Retina (tissue), 1 donor: ENCODE data around the gene DNAJC6.
"Not testable (repeated sequence)": the region's sequence is repeated elsewhere in the genome, so short reads cannot be mapped to it uniquely, and the experiment has no call there.

Experiments used
- DNase-seq: peaks from one replicate; pipeline ENCODE4 v3.0.0-alpha.2; 2016

Gene DNAJC6

GRCh38 chr1:65309304-65310077, at the start of gene DNAJC6:
Gene DNAJC6, plus strand, starts transcription at chr1:65309543. Its CDS starts 203 bp downstream, at chr1:65309746.
- DNase-seq, result peak; percentile 94

- DNase-seq, result no peak
These were observed 49.5 kb upstream of the DNAJC6 start for GRCh38 chr1:65259816-65260215.

DNA sequence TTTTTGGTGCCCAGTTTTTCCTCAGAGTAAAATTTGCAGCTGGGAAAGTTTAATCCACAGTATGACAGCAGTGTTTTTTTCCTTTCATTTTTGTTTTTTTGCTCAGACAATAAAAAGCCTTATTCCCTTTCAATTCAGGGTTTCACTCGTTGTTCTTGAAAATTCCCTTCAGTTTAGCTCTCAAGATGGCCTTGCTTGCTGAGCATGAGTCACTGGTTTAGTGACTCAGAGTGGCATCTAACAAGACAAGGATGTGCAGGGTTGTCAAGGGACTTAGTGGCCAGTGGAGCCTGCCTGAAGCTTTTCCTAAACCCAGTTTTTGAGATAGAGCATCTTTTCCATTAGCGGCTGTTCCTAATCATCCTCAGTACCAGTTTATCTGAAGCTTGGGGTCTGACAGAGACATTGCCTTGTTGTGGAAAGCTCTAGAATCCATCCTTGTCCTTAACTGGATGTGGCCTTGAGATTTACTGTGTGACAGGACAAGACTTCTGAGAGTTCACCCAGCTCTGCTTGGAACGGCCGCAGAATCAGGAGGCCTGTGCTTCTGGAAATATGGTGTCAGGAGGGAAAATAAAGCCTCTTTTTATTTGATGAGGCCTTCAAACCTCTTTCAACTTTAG, 48.4 kb upstream of the DNAJC6 start:
- DNase-seq, result no peak

DNA sequence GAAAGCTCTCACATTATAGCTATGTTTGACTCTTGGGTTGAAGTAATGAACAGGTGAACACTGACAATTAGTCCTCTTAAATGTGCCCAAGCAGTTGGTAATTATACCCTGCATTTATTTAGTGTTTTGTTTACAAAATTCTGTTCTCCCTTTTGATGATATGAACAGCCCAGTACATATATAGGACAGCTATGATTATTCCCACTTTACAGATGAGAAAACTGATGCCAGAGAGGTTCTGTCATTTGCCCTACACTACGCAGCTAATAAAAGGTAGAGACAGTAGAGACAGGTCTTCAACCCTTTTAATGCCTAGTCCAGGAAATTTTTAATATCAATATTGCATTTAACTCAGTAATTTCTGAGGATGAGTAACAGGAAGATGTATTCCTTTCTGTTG, 46.1 kb upstream of the DNAJC6 start:
- no peak for DNase-seq

DNA sequence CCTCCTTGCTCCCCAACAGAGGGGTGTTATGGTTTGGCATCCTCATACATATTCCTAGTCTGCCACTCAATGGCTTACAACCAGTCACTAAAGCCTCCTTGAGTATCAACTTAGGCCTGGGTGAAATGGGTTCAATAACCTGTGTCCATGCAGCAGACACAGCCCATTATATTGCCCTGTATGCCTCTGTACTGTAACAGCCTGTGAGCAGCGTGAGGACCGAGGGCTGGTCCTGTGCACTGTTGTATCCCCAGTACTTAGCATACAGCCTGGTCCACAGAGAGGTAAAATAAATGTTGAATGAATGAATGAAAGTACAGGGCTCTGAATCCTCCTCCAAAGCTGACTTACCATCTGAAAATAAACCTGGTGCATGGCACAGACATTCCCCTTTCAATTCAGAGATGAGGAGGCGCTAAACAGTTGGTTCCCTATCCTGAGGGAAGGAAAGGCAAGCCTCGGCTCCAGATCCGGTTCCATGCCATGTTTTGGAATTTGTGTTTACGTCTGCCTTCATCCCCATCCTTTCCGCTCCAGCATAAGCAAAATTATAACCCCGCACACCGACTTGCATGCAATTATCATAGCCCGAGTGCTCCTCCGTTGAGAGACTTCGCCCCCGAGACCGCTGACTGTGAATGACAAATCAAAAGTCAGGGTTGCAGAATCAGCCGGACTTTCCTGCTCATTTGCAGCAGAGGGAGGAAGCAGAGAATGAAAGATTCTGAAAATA, 45.0 kb upstream of the DNAJC6 start:
- DNase-seq, result peak; percentile 88

- DNase-seq, result no peak
These were observed 44.1 kb upstream of the DNAJC6 start for GRCh38 chr1:65265296-65265650.

DNA sequence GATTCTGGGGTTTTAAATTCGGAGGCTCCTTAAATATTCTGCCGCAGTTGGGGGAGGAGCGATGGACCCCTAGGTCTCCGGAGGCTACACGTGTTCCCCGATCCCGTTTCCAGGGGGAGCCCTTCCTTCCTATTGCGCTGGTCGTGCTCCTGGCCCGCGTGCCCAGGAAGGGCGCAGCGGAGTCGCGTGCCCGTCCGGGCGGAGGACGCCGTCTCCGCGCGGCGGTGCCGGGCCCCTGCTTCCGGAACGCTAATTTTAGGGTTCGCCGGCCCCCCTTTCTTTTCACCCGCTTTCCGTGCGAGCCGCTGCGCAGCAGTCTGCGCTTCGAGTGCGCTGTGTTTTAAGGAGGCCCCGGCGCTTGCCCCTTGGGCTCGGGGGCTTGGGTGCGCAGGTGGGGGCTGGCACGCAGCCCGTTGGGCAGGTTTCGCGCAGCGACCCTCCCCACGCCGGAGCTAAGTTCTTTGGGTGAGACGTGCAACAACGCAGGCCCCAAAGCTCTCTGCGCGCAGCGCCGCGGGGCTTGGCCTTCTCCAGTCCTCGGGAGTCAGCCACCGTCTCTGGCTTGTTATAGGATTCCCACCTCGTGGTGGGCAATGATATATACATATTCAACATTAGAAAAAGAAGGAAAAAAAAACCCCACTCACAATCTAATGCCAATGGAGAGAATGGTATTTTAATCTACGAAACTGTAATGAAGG, 43.5 kb upstream of the DNAJC6 start:
- peak; percentile 83 for DNase-seq

DNA sequence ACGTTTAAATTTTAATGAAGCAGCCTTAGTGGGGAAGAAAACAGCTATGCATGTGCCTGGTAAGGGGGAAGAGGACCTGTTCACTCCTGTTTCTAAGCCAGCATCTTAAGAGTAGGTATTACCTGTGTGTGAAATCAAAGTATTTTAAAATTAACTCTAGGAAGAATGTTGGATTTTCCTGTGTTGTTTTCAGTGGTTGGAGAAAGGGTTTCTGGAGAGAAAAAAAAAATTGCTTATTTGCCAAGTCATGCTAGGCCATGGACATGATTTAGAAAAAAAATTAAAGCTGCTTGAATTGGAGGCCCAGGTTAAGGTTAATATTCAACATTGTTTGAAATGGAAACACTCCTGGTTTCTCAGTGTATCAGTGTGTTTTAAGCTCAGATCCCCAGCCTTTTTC, 42.9 kb upstream of the DNAJC6 start:
- no peak for DNase-seq

- DNase-seq, result no peak
These were observed 42.1 kb upstream of the DNAJC6 start for GRCh38 chr1:65267271-65267670.

DNA sequence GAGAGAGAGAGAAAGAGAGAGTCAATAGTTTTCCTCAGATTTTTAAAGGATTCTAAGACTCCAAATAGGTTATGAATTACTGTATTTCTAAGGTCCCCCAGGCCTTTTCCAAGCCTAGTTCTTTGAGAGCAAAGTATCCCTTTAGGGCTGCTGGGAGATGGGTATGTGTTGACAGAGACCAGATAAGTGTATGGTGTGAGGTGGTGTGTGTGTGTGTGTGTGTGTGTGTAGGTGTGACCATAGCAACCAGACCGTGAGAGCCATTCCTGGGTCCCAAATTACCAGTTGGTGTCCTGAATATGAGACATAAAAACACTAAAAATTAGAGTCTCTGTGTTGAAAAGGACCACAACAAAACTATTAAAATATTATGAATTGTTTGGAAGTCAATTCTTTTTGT, 41.7 kb upstream of the DNAJC6 start:
- no peak for DNase-seq

DNA sequence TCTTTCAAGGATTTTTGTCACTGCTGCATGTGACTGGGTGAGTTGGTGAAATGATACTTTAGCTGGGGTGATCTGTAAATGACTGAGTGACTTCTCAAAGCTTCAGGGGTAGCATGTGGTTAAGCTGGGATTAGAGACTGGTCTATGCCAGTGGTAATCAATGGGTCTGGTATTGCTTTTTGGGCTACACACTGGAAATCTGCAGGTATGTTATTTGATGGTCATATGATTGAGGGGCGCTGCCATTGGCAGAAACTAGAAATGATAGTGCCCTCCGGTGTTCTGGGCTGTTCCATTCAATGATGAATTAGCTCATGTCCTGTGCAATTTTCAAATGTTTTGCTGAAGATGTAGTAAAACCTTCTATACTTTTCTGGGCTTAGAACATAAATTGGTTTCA, 39.7 kb upstream of the DNAJC6 start:
- no peak for DNase-seq

GRCh38 chr1:65276197-65276939, 33.0 kb upstream of the DNAJC6 start:
- no peak for DNase-seq

DNA sequence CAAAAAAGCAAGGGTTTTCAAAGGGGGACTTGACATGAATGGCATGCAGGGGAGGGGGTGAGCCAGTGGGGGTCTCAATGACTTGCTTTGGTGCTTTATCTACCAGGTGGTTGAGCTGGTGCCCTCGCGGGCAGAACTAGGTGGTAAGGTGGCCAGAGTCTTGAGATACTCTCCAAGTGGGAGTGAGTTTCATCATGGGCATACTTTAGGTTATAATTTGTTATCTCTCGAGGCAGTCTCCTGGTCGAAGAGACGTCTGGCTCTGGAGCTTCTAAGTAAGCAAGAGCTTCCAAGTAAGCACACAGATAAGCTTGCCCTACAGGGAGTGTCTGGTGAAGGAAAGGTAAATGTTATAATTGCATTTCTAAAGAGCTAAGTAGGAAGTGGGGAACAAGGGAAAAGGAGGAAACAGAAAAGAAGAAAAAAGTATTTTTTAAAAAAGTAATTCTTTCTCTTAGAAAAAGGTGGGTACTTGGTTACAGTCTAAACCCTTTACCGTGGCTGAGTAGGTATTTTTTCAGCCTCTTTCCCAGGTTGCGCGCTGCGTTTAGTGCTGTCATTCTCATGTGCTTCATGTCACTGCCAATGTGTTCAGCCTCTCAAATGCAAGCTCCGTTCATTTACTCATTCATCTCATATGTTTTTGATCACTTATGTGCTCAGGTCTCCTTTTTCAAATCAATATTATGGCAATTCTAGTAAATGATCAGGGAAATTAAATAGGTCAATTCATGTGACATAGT, 31.6 kb upstream of the DNAJC6 start:
- no peak for DNase-seq

DNA sequence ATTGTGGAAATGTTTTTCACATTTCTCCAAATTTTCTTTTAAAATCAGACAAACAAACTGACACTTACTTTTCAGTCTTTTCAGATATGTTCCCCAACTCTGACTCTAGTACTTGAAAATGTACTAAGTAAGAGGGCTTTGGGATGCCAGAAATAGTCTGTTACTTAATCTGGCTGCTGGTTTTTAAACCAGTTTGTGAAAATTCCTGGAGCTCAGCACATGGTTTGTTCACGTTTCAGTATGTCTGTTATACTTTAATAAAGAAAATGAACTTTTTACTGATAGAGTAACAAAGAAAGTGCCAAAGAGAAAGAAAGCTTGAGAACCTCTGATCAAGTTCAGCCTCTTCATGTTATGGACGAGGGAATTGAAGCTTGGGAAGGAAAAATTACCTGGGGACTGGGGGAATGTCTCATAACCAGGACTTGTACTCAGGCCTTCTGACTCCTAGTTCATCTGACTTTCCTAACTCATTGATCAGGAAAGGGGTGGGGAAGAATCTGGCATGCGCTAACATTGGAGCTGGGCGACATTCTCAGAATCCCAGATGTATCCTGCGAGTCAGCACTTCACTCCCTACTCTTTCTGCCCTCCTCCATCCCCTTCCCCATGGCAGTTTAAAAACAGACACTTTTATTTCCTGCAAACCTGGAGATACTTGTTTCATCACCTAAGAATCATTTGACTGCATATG, 30.8 kb upstream of the DNAJC6 start:
- DNase-seq, result no peak

DNA sequence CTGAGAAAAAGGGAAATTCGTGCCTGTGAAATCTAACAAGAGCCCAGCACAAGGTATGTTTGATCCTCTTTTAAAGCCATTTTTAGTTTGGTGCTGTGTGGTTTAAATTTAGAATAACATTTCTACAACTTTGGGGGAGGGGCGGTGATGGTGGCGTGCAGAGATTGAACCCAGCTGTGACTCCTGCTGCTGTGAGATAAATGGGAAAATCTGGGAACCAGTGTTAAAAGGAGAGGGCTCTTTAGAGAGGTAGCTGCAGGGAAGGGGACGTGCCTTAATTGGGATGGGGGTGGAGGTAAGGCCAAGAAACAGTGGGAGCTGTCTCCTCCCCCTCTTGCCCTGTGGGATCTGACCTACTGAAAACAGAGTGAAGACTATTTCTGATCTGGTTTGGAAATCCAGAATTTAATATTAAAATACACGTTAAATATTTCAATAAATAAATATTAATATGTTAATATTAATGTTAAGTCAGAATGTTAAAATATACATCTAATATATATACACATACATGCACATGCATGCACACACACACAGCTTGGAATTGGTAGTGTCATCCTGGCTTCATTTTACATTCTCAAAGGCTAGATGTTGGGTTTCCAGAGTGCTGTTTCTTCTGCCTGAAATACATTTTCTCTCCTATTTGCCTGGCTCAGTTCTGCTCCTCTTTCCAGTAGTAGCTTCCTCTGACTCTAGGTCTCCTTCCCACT, 30.1 kb upstream of the DNAJC6 start:
- no peak for DNase-seq

GRCh38 chr1:65281846-65282245, 27.5 kb upstream of the DNAJC6 start:
- no peak for DNase-seq

- DNase-seq, result no peak
These were observed 25.1 kb upstream of the DNAJC6 start for GRCh38 chr1:65284229-65284628.

DNA sequence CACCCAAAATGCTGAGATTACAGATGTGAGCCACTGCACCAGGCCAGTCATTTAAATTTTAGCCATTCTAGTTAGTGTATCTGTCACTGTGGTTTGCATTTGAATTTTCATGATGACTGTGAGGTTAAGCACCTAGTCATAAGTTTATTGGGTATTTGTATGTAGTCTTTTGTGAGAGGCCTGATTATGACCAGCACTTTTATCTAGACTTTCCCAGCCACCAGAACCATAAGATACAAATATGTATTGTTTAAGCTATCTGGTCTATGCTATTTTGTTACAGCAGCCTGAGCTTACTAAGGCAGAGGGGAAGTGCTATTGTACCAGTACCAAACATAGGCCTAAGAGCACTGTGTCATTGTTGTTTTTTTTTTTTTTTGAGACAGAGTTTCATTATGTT, 19.9 kb upstream of the DNAJC6 start:
- no peak for DNase-seq

DNA sequence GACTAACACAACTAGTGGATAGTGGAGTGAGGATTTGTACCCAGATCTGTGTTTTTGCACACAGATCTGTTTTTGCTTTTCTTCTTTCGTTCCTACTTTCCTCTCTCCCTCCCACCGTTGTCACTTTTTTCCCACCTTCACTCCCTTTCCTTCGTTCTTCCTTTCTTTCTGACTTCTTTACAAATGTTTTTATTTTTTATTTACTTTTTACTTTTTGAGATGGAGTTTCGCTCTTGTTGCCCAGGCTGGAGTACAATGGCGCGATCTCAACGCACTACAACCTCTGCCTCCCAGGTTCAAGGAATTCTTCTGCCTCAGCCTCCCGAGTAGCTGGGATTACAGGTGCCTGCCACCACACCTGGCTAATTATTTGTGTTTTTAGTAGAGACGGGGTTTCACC, 17.5 kb upstream of the DNAJC6 start:
- not testable (repeated sequence) for DNase-seq

DNA sequence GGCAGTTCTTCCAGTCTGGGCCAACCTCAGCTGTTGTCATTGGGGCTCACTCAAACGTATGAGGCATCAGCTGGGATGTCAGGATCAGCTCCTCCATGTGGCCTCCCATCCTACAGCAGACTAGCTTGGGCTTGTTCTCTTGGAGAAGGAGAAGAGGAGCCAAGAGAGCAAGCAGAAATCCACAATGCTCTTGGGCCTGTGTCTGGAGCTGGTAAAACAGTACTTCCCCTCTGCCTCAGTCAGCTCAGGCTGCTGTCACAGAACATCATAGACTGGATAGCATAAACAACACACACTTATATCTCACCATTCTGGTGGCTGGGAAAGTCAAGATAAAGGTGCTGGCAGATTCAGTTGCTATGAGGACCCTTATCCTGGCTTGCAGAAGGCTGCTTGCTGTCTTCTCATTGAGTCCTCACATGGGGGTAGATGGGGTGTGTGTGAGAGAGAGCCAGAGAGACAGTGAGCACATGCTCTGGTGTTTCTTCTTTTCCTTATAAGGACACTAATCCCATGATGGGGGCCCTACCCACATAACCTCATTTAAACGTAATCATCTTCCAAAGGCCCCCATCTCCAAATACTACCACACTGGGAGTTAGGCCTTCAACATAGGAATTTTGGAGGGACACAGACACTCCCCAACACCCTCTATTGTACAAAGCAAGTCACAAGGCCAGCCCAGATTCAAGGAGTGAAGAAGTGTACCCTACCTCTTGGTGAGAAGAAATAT, 16.3 kb upstream of the DNAJC6 start:
- DNase-seq, result no peak
